HepG2 (cell line): ENCODE measurements around the gene THRA. TPM values are rescaled to one million over a fixed set of nuclear protein-coding genes. Genes with fewer than 3 reads are reported as not detected.

Source experiments
- AGO2 ChIP-seq: fragments of 200-400 bp; formaldehyde crosslinking; optimal IDR thresholded peaks from 2 replicates; pipeline ENCODE3; 2017; ENCODE audit warnings: mild to moderate bottlenecking, low read depth, low read length, moderate library complexity
- AHR ChIP-seq: IDR thresholded peaks from 2 replicates; pipeline ENCODE4 v1.6.1; 2018; ENCODE audit warnings: missing genetic modification reagents, missing compliant biosample characterization
- EED ChIP-seq: sonication (generic); formaldehyde crosslinking; IDR thresholded peaks from 2 replicates; pipeline ENCODE4 v1.5.0; 2020; ENCODE audit warnings: mild to moderate bottlenecking, missing genetic modification reagents
- HNRNPL ChIP-seq: fragments of 200-400 bp; formaldehyde crosslinking; IDR thresholded peaks from 2 replicates; pipeline ENCODE4 v1.6.1; 2017; ENCODE audit warnings: mild to moderate bottlenecking, low read depth, low read length
- SNAI1 ChIP-seq: sonication (generic); formaldehyde crosslinking; IDR thresholded peaks from 2 replicates; pipeline ENCODE4 v1.5.0; 2020; ENCODE audit warnings: mild to moderate bottlenecking, missing genetic modification reagents, borderline replicate concordance
- ZBTB40 ChIP-seq, 2 experiments: fragments of 450-650 bp in 1 of 2; sonication (generic) in 1 of 2; formaldehyde crosslinking in 1 of 2; IDR thresholded peaks; 2 replicates each; pipeline versions ENCODE4 v1.6.1 to v1.8.0; 2016 to 2022; ENCODE audit warnings: antibody characterized with exemption in 1 of 2, mild to moderate bottlenecking in 1 of 2, missing genetic modification reagents in 1 of 2
- ZKSCAN8 ChIP-seq: IDR thresholded peaks from 2 replicates; pipeline ENCODE4 v1.6.1; 2016; ENCODE audit warnings: borderline replicate concordance, missing genetic modification reagents, missing compliant biosample characterization
- ZNF180 ChIP-seq: sonication (generic); formaldehyde crosslinking; IDR thresholded peaks from 2 replicates; pipeline ENCODE4 v1.4.0; 2020; ENCODE audit warnings: low read depth, missing genetic modification reagents, borderline replicate concordance
- ZNF354B ChIP-seq: sonication (generic); formaldehyde crosslinking; IDR thresholded peaks from 2 replicates; pipeline ENCODE4 v1.8.0; 2022; ENCODE audit warnings: mild to moderate bottlenecking, missing genetic modification reagents
- ZNF484 ChIP-seq: sonication (generic); formaldehyde crosslinking; IDR thresholded peaks from 2 replicates; pipeline ENCODE4 v1.5.1; 2020; ENCODE audit warnings: mild to moderate bottlenecking, low read depth, missing genetic modification reagents, borderline replicate concordance
- ZNF646 ChIP-seq: sonication (generic); formaldehyde crosslinking; IDR thresholded peaks from 2 replicates; pipeline ENCODE4 v1.9.0; 2021; ENCODE audit warnings: mild to moderate bottlenecking, missing genetic modification reagents
- ZSCAN12 ChIP-seq: sonication (generic); formaldehyde crosslinking; IDR thresholded peaks from 2 replicates; pipeline ENCODE4 v1.9.0; 2021; ENCODE audit warnings: mild to moderate bottlenecking, missing genetic modification reagents
- ZSCAN20 ChIP-seq: sonication (generic); formaldehyde crosslinking; IDR thresholded peaks from 2 replicates; pipeline ENCODE4 v1.4.0; 2020; ENCODE audit warnings: missing genetic modification reagents, mild to moderate bottlenecking, borderline replicate concordance
- polyA plus RNA-seq, 8 experiments: library from polyadenylated mRNA; depleted of rRNA in 3 of 8; stranded (reverse) in 7 of 8; unstranded in 1 of 8; fragments of >200 nt; fragmentation: Illumina TruSeq in 4 of 8; extraction: Trizol in 4 of 8; gene quantifications; 2 replicates each; pipeline versions ENCODE4 v1.2.1 to v1.2.3, GENCODE V29; 2011 to 2016; ENCODE audit warnings: low read depth in 4 of 8, missing spikeins in 1 of 8, mixed read lengths in 1 of 8; ENCODE audit not compliant: insufficient read depth in 1 of 8
- total RNA-seq, 5 experiments: library from RNA; depleted of rRNA; stranded (reverse); fragments of >200 nt; fragmentation: Illumina TruSeq; extraction: Trizol; gene quantifications; 2 replicates each; pipeline ENCODE4 v1.2.3, GENCODE V29; 2016; ENCODE audit warnings: low read depth in 1 of 5

The THRA gene
- total and polyA plus RNA-seq, 2 of the 13 experiments (the other 11 are each of a cell fraction or from before 2014, with no cell fraction given): 8.0 to 9.9 TPM

- TF ChIP-seq ZBTB40 (IDR thresholded peaks at IDR 0.05) (no peak), ZBTB40 (CRISPR knock-in tag; IDR thresholded peaks at IDR 0.05) (no peak; the same call in 1 of the 2 replicates), SNAI1 (no peak), ZNF646 (CRISPR knock-in tag) (no peak), EED (CRISPR knock-in tag) (no peak), ZKSCAN8 (CRISPR knock-in tag) (no peak), ZNF180 (CRISPR knock-in tag) (no peak), ZSCAN20 (CRISPR knock-in tag) (no peak), ZNF484 (no peak), HNRNPL (no peak), AGO2 (peak; percentile 91), ZNF354B (CRISPR knock-in tag) (0 out of 2 replicates have a peak, but pooled peaks have one; percentile 62), AHR (CRISPR knock-in tag) (no peak), ZSCAN12 (CRISPR knock-in tag) (no peak)
Measured at GRCh38 chr17:40122999-40123810, 60.4 kb downstream of the THRA start (continued).
